ENCODE results near the gene TULP4. TPM values are rescaled to one million over a fixed set of nuclear protein-coding genes. Genes with fewer than 3 reads are reported as not detected.
A peak's percentile ranks its signal among the peaks of the same experiment; 100 is the strongest.

Gene TULP4
- polyA plus RNA-seq, 3 donors: 6.5 to 10.6 (median 7.9) TPM

- H3K79me2 ChIP-seq (ENCODE audit: insufficient read depth, low read length): no peaks in the 10 kb centered on the region
- no peak overlapping the region for H2AFZ ChIP-seq (ENCODE audit: insufficient read depth, low read depth, low read length, poor library complexity, severe bottlenecking)
- H4K20me1 ChIP-seq (ENCODE audit: insufficient read depth, low read length): peaks cover 8% of the 10 kb centered on the region
- H3K4me1 Mint-ChIP-seq: peaks cover 2% of the 10 kb centered on the region
- intact Hi-C loops (cut with micrococcal nuclease): no loop called here
- no peak overlapping the region for H3K9ac ChIP-seq (ENCODE audit: insufficient read depth, low read length, poor library complexity, severe bottlenecking)
- no peak for TF ChIP-seq CTCF (IDR thresholded peaks at IDR 0.05)
- H3K4me2 ChIP-seq (replicated peaks; ENCODE audit: extremely low read depth, low read length, poor library complexity, severe bottlenecking): no peak overlapping the region
- peaks cover 0 to 2% (median 0%) of the 10 kb centered on the region in 3 donors for H3K27me3 Mint-ChIP-seq (ENCODE audit: low read depth in 3 of 3)
- no peaks in the 10 kb centered on the region for H3K36me3 Mint-ChIP-seq
- no peaks in the 10 kb centered on the region for H3K9me3 ChIP-seq (replicated peaks in 1 of 2; ENCODE audit: control insufficient read depth in 1 of 2, insufficient read depth in 1 of 2, low read length in 2 of 2)
- H3K4me3 ChIP-seq (replicated peaks in 1 of 3; ENCODE audit: low read depth in 2 of 3, low read length in 3 of 3): no peak overlapping the region
- H3K9me3 Mint-ChIP-seq: peaks cover 0 to 12% (median 0%) of the 10 kb centered on the region in 7 donors
- DNase-seq: no peak
- no peak overlapping the region for H3K27ac ChIP-seq (ENCODE audit: low read depth in 1 of 2, low read length in 2 of 2)
- no peaks in the 10 kb centered on the region for H3K4me1 ChIP-seq (ENCODE audit: control insufficient read depth in 1 of 2, insufficient read depth in 2 of 2, low read length in 2 of 2)
- H3K36me3 ChIP-seq (replicated peaks in 1 of 2; ENCODE audit: control insufficient read depth in 1 of 2, insufficient read depth in 2 of 2, low read length in 2 of 2): no peaks in the 10 kb centered on the region
- peak overlapping the region in 1 of 7 donors; percentile 40 for H3K27ac Mint-ChIP-seq
- H3K27me3 ChIP-seq (ENCODE audit: control insufficient read depth in 2 of 2, insufficient read depth in 2 of 2, low read length in 2 of 2): no peaks in the 10 kb centered on the region
- H3K4me3 Mint-ChIP-seq: no peak overlapping the region
- no CpG with 5 or more reads among the region's 2 CpGs for WGBS (ENCODE audit: insufficient coverage)
Observed at GRCh38 chr6:158268361-158269147, 43.7 kb upstream of the TULP4 start.

GRCh38 chr6:158269657-158270056 lies 42.6 kb upstream of the TULP4 start:
- Mint-ChIP-seq H3K27ac (no peak overlapping the region), H3K4me1 (peaks cover 2% of the 10 kb centered on the region), H3K9me3 (peaks cover 0 to 7% (median 1%) of the 10 kb centered on the region in 7 donors), H3K4me3 (no peak overlapping the region), H3K36me3 (no peaks in the 10 kb centered on the region), H3K27me3 (ENCODE audit: low read depth in 3 of 3) (peaks cover 0 to 3% (median 0%) of the 10 kb centered on the region in 3 donors)
- WGBS (ENCODE audit: insufficient coverage): no CpG with 5 or more reads among the region's 3 CpGs
- Histone ChIP-seq H3K9me3 (replicated peaks in 1 of 2; ENCODE audit: control insufficient read depth in 1 of 2, insufficient read depth in 1 of 2, low read length in 2 of 2) (no peaks in the 10 kb centered on the region), H3K4me3 (replicated peaks in 1 of 3; ENCODE audit: low read depth in 2 of 3, low read length in 3 of 3) (no peak overlapping the region), H3K9ac (ENCODE audit: insufficient read depth, low read length, poor library complexity, severe bottlenecking) (no peak overlapping the region), H3K27ac (ENCODE audit: low read depth in 1 of 2, low read length in 2 of 2) (no peak overlapping the region), H3K36me3 (replicated peaks in 1 of 2; ENCODE audit: control insufficient read depth in 1 of 2, insufficient read depth in 2 of 2, low read length in 2 of 2) (no peaks in the 10 kb centered on the region), H4K20me1 (ENCODE audit: insufficient read depth, low read length) (peaks cover 7% of the 10 kb centered on the region), H3K4me1 (ENCODE audit: control insufficient read depth in 1 of 2, insufficient read depth in 2 of 2, low read length in 2 of 2) (no peaks in the 10 kb centered on the region), H3K79me2 (ENCODE audit: insufficient read depth, low read length) (no peaks in the 10 kb centered on the region), H3K4me2 (replicated peaks; ENCODE audit: extremely low read depth, low read length, poor library complexity, severe bottlenecking) (no peak overlapping the region), H2AFZ (ENCODE audit: insufficient read depth, low read depth, low read length, poor library complexity, severe bottlenecking) (no peak overlapping the region), H3K27me3 (ENCODE audit: control insufficient read depth in 2 of 2, insufficient read depth in 2 of 2, low read length in 2 of 2) (no peaks in the 10 kb centered on the region)
- intact Hi-C loops (cut with micrococcal nuclease): no loop called here
- no peak for DNase-seq
- no peak for TF ChIP-seq CTCF (IDR thresholded peaks at IDR 0.05)
